ENCODE measurements around the gene KRTAP1-3. TPM values are rescaled to one million over a fixed set of nuclear protein-coding genes. Genes with fewer than 3 reads are reported as not detected.
"Not testable (repeated sequence)": the region's sequence is repeated elsewhere in the genome, so short reads cannot be mapped to it uniquely, and the experiment has no call there.

KRTAP1-3 gene, protein sequence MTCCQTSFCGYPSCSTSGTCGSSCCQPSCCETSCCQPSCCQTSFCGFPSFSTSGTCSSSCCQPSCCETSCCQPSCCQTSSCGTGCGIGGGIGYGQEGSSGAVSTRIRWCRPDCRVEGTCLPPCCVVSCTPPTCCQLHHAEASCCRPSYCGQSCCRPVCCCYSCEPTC
- not detected in 2 replicates for total RNA-seq

- intact Hi-C loops (cut with micrococcal nuclease), result not testable (repeated sequence)
Measured at GRCh38 chr17:41034346-41034935, at the start of gene KRTAP1-3. Gene KRTAP1-3, minus strand, starts transcription at chr17:41034874. Its CDS starts 53 bp downstream, at chr17:41034821.

DNA sequence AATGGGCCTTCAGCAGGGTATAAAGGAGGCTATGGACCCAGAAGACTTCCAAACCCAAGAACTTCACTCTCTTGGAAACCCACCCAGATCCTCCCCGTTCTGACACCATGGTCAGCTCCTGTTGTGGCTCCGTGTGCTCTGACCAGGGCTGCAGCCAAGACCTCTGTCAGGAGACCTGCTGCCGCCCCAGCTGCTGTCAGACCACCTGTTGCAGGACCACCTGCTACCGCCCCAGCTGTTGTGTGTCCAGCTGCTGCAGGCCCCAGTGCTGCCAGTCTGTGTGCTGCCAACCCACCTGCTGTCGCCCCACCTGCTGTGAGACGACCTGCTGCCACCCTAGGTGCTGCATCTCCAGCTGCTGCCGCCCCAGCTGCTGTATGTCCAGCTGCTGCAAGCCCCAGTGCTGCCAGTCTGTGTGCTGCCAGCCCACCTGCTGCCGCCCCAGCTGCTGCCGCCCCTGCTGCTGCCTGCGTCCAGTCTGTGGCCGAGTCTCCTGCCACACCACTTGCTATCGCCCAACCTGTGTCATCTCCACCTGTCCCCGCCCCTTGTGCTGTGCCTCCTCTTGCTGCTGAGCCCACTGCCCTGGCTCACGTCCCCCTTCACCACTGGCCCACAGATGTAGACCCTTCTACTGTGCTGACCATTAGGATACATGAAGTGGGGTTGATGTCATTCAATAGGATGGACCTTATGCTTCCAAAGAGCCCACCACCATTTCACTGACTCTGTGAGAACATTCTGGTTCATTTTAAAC, 49.6 kb upstream of the KRTAP1-3 start, which contains the start of gene KRTAP4-7:
Gene KRTAP4-7, plus strand, starts transcription at position 51 of the 757 bp plus-strand sequence. Its CDS starts 57 bp downstream, at position 108.
- intact Hi-C loops (cut with micrococcal nuclease), result loop anchor here (2.0 kb wide), 1 partner anchor 55 kb away; no protein-coding TSS in a partner anchor

DNA sequence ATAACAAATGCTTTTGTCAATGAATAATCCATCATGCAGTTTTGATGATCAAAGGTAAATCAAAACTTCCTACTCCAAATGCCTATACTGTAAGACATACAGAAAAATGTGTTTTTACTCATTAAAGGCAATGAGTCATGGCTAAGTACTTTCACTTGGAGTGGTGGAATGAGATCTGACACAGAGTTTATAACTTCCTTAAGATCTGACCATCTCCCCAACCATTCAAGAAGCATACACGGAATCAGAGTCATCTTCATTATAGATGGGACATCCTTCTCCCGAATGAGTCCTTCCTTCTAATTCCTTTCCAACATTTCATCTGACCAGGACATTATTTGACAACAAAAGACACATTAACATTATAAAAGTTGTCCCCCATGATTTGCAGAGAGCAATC, 48.8 kb upstream of the KRTAP1-3 start:
- intact Hi-C loops (cut with micrococcal nuclease), result not testable (repeated sequence)

DNA sequence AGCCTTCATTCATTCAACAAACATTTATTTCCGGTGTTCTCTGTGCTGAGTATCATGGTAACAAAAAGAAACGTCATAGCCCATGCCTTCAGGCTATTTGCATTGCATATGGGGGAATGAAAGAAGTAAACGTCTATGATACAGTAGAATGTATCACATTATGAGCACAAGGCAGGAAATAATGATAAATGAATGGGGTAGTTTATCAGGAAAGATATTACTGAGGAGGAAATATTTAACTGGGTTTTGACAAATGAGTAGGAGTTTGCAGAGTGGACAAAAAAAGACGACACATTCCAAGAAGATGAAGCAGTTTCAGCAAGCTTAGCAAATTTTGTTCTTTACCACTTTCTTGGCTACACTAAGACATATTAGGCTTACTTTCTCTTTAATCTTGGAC, 48.0 kb upstream of the KRTAP1-3 start:
- intact Hi-C loops (cut with micrococcal nuclease), result no loop called here

- intact Hi-C loops (cut with micrococcal nuclease), result no loop called here
Measured at GRCh38 chr17:41076788-41077187, 42.1 kb upstream of the KRTAP1-3 start.

GRCh38 chr17:41073676-41074075, 39.0 kb upstream of the KRTAP1-3 start:
- intact Hi-C loops (cut with micrococcal nuclease), result no loop called here

GRCh38 chr17:41071606-41072360, 37.1 kb upstream of the KRTAP1-3 start:
- intact Hi-C loops (cut with micrococcal nuclease), result no loop called here

- intact Hi-C loops (cut with micrococcal nuclease), result no loop called here
Measured at GRCh38 chr17:41069031-41069430, 34.4 kb upstream of the KRTAP1-3 start.

DNA sequence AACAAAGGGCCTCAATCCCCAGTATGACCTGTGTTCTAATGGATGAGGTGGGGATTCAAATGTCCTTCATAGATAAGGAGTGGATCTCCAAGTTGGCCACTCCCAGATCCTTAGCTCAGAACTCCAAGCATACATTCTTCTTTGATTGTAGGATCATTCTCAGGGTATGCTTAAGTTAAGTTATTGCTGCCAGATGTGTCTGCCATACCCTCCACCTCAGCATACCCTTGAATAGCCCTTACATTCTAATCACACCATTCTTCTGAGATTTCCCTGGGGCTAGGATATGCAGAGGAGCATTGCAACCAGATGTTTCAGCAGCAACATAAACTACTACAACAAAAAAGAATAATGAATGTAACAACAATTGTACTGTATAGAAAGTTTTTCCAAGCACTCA, 32.6 kb upstream of the KRTAP1-3 start:
- intact Hi-C loops (cut with micrococcal nuclease), result no loop called here

DNA sequence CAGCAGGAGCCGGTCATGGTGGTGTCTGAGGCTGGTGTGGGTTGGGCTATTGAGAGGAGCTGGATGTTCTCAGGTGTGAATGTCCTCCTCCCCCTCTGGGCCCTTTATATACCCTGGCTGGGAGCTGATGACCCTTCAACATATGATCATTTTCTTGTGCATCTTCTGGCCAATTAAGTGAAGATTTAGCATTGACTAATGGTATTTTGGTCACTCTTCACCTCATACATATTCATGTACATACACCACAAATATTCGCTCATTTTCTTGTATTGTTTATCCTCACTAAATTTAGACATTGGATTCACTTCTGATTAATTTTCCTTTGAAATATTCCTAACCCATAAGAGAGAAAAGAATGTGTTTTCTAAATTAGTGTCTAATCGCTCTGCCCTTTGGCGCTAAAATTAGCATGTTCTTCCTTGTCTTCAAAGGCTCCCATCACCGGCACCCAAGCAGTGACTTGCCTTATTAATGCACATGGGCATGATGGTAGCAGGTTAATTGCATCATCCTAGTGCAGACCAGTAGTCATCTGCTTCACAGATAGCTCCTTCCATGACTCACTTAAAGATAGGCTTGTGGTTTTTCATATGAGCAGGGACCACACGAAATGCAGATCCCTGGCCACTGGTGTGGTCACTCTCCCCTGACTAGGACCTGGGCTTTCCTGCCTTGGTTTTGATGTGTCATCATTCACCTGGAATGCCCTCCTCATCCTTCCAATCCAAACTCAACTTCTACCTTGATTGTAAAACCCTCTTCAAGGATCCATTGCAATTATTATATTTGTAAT, 31.4 kb upstream of the KRTAP1-3 start, which contains the start of gene KRTAP2-4:
Gene KRTAP2-4, minus strand, starts transcription at position 51 of the 796 bp plus-strand sequence. Its CDS starts 34 bp downstream, at position 17.
- intact Hi-C loops (cut with micrococcal nuclease), result no loop called here

DNA sequence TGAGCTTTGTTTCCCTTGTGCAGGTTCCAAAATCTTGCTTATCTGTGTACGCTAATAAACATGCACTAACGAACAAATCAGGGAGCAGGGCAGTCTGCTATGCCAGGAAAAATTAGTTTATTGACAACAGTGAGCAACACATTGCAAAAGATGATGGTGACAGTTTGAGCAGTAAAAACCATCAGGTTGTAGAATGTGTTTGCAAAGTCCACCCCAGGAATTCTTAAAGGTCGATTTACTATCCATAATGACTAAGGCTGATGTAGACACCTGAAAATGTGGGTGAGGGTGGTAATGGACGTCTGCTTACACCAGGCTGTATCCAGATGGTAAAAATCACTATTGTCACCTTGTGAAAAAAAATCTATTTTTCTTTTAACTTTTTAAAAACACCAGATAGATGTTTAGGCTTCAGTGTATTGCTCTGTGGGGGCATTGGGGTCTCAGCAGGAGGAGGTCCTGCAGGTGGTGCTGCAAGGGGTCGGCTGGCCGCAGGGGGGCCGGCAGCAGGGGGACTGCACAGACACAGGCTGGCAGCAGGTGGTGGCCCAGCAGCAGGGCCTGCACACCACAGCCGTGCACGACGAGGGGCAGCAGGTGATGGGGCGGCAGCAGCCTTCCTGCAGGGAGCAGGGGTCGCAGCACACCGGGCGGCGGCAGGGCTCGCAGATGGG, 30.5 kb upstream of the KRTAP1-3 start:
- intact Hi-C loops (cut with micrococcal nuclease), result not testable (repeated sequence)

DNA sequence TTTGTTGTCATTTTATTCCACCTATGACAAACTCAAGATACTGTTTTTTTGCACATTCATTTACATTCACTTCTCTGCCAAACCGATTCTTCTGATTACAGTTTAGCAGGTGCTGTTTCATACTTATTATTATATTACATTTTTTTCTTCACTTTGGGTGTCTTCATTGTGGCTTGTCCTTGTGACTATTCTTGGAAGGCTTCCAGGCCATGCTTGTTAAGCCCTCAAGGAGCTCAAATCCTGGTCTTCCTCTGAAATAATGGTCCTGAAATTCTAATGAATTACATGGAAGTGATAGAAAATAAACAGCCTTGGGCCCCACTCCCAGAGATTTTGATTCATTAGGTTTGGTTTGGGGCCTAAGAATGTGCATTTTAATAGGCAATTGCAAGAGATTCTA, 29.6 kb upstream of the KRTAP1-3 start:
- intact Hi-C loops (cut with micrococcal nuclease), result no loop called here

GRCh38 chr17:41063449-41063848, 28.8 kb upstream of the KRTAP1-3 start:
- intact Hi-C loops (cut with micrococcal nuclease), result no loop called here

DNA sequence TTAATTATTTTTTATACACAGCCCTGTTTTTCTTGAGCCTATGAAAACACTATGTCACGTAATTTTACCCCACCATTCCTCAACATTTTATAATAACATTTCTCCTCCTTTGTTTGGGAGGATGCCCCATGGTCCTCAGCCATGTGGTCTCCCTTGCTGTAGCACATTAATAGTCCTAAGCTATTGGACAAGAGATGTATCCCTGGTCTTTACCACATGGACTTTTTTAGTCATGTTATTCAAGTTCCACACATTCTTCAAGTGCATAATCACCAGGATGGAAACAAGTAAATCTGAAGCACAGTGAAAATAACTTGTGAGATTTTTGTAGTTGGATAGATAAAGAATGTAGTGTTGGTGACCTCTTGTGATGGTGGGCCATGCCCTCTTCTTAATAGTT, 27.3 kb upstream of the KRTAP1-3 start:
- intact Hi-C loops (cut with micrococcal nuclease), result no loop called here

DNA sequence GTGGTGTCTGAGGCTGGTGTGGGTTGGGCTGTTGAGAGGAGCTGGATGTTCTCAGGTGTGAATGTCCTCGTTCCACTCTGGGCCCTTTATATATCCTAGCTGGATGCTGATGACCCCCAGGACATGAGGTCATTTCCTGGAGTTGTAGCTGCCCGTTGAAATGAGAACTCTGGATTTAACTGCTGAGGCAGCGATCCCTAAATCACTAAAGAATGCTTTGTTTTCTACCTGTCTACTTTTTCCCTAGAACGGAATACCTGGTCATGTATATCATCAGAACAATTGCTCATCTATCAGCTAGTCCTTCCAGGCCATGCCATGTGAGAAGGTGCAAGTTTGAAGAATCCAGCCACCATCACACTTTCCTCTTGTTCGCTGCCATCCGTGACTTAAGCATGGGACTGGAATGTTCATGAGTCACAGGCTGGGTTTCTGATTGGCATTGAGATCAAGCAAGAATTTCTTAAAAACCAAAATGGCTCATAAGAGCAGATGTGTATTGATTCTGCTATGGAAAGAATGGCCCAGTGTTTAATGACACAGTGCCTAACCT, 25.5 kb upstream of the KRTAP1-3 start, which contains the start of gene KRTAP2-3:
Gene KRTAP2-3, minus strand, starts transcription at position 63 of the 553 bp plus-strand sequence. CDS start 64 bp downstream, outside the sequence.
- intact Hi-C loops (cut with micrococcal nuclease), result no loop called here

DNA sequence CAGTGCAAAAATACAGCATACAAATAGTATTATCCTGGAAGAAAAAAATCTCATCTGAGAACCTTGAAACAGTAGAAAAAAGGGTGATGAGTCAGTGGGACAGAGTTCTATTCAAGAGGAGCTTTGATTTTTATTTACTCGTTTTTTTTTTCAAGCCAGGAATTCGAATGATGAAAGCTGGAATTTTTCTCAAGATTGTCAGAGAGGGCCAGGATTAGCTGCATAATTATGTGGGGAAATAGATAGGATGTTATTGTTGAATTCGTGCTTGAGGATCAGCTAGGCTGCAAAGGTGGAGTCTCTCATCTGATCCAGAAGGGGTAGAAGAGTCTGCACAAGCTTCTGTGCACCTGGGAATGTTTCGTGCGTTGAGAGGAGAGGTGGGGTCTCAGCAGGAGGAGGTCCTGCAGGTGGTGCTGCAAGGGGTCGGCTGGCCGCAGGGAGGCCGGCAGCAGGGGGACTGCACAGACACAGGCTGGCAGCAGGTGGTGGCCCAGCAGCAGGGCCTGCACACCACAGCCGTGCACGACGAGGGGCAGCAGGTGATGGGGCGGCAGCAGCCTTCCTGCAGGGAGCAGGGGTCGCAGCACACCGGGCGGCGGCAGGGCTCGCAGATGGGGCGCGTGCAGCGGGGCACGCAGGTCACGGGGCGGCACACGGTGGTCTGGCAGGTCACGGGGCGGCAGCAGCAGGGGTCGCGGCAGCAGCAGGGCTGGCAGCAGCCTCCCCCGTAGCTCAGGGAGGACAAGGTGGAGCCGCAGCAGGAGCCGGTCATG, 24.8 kb upstream of the KRTAP1-3 start:
- intact Hi-C loops (cut with micrococcal nuclease), result not testable (repeated sequence)

GRCh38 chr17:41058741-41059140, 24.1 kb upstream of the KRTAP1-3 start:
- intact Hi-C loops (cut with micrococcal nuclease), result no loop called here

DNA sequence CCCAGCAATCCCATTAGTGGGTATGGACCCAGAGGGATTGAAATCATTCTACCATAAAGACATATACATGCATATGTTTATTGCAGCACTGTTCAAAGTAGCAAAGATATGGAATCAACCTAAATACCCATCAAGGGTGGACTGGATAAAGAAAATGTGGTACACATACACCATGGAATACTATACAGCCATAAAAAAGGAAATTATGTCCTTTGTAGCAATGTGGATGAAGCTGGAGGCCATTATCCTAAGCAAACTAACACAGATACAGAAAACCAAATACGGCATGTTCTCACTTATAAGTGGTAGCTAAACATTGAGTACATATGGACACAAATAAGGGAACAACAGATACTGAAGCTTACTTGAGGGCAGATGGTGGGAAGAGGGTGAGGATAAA, 22.9 kb upstream of the KRTAP1-3 start:
- intact Hi-C loops (cut with micrococcal nuclease), result no loop called here

DNA sequence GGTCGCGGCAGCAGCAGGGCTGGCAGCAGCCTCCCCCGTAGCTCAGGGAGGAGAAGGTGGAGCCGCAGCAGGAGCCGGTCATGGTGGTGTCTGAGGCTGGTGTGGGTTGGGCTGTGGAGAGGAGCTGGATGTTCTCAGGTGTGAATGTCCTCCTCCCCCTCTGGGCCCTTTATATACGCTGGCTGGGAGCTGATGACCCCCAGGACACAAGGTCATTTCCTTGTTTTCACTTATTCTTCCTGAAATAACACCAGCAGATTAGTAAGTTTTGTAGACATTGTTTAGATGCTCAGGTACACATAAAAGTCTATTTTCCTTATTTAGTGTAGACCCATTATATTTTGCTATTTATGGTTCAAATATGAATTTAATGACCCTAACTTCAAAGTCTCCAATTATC, 20.5 kb upstream of the KRTAP1-3 start, which contains the start of gene KRTAP2-2:
Gene KRTAP2-2, minus strand, starts transcription at position 101 of the 400 bp plus-strand sequence. Its CDS starts 19 bp downstream, at position 82.
- intact Hi-C loops (cut with micrococcal nuclease), result not testable (repeated sequence)

Measured in T-helper 1 cell treated with Interleukin-12 subunit alpha and Interleukin-12 subunit beta and Interleukin-4 antibody, amounts not matched to agents 30 ng/mL and 1 ng/mL, for 36 hours (primary cell).